ENCODE data around the gene PDE4B. TPM values are rescaled to one million over a fixed set of nuclear protein-coding genes. Genes with fewer than 3 reads are reported as not detected.
"Not testable (repeated sequence)": the region's sequence is repeated elsewhere in the genome, so short reads cannot be mapped to it uniquely, and the experiment has no call there.

Gene PDE4B
- total RNA-seq, 4 donors from 2014 or later: 5.5 to 13.6 (median 9.3) TPM

GRCh38 chr1:65998763-65999583, 206.3 kb downstream of the PDE4B start:
- DNase-seq (ENCODE audit: low spot score in 2 of 2): no peak
- TF ChIP-seq POLR2A (IDR thresholded peaks at IDR 0.05): no peak
- TF ChIP-seq CTCF (IDR thresholded peaks at IDR 0.05): no peak
- intact Hi-C loops (cut with DNase I; ENCODE audit: low total_unique reads): no loop called here
- H3K4me3 ChIP-seq (ENCODE audit: low read depth, poor library complexity, severe bottlenecking): no peak overlapping the region
- 87 to 90% methylated on average over 6 of the region's 6 CpGs for WGBS, 2 donors

DNA sequence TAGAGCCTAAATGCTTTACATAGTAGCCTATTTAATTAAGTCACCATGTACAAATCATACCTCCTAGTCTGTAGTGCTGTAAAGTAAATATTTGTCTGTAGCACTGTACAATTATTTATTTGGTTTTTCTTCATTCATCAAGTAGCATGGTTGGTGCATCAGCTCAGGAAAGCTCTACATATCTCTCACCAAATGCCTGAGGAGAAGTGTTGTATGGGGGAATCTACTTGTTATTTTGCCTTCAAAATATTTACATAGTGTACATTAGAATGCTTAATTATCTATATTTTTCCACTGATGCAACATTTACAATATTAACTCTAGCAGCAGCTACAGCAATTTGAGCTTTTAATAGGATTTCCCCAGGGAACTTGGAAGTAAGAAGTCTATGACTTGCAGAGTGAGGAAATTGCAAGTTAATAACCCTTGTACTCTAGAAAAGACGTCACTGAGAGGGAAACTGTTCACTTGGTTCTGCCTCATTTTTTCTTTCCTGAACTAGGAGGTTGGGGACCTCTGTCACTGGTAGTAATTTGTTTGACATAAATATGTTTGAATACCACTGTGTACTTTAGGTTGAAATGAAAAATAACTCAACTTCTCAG, 207.4 kb downstream of the PDE4B start:
- DNase-seq (ENCODE audit: low spot score in 2 of 2): no peak
- WGBS, 2 donors: 28% methylated on average over 1 of the region's 1 CpG
- intact Hi-C loops (cut with DNase I; ENCODE audit: low total_unique reads): no loop called here
- H3K4me3 ChIP-seq (ENCODE audit: low read depth, poor library complexity, severe bottlenecking): no peak overlapping the region
- TF ChIP-seq CTCF (IDR thresholded peaks at IDR 0.05) (no peak), POLR2A (IDR thresholded peaks at IDR 0.05) (no peak)

- H3K4me3 ChIP-seq (ENCODE audit: low read depth, poor library complexity, severe bottlenecking): no peak overlapping the region
- intact Hi-C loops (cut with DNase I; ENCODE audit: low total_unique reads): no loop called here
- no peak for TF ChIP-seq CTCF (IDR thresholded peaks at IDR 0.05)
- TF ChIP-seq POLR2A (IDR thresholded peaks at IDR 0.05): no peak
- no peak for DNase-seq (ENCODE audit: low spot score in 2 of 2)
- WGBS, 2 donors: 3 to 20% methylated on average over 1 of the region's 1 CpG
Measured at GRCh38 chr1:66003690-66004089, 211.0 kb downstream of the PDE4B start.

DNA sequence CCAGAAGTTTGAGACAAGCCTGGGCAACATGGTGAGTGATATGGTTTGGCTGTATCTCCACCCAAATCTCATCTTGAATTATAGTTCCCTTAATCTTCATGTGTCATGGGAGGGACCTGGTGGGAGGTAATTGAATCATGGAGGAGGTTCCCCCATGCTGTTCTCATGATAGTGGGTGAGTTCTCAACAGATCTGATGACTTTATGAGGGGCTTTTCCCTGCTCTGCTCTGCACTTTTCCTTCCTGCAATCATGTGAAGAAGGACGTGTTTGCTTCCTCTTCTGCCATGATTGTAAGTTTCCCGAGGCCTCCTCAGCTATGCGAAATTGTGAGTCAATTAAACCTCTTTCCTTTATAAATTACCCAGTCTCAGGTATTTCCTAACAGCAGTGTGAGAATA, 213.8 kb downstream of the PDE4B start:
- WGBS, 2 donors: 82 to 85% methylated on average over 3 of the region's 3 CpGs
- DNase-seq (ENCODE audit: low spot score in 2 of 2); H3K4me3 ChIP-seq (ENCODE audit: low read depth, poor library complexity, severe bottlenecking); intact Hi-C loops (cut with DNase I; ENCODE audit: low total_unique reads): not testable (repeated sequence)

GRCh38 chr1:66012106-66012784, 219.6 kb downstream of the PDE4B start:
- intact Hi-C loops (cut with DNase I; ENCODE audit: low total_unique reads): no loop called here
- no peak overlapping the region for H3K4me3 ChIP-seq (ENCODE audit: low read depth, poor library complexity, severe bottlenecking)
- 26 to 35% methylated on average over 3 of the region's 3 CpGs for WGBS, 2 donors
- TF ChIP-seq CTCF (IDR thresholded peaks at IDR 0.05) (no peak), POLR2A (IDR thresholded peaks at IDR 0.05) (no peak)
- no peak for DNase-seq (ENCODE audit: low spot score in 2 of 2)

DNA sequence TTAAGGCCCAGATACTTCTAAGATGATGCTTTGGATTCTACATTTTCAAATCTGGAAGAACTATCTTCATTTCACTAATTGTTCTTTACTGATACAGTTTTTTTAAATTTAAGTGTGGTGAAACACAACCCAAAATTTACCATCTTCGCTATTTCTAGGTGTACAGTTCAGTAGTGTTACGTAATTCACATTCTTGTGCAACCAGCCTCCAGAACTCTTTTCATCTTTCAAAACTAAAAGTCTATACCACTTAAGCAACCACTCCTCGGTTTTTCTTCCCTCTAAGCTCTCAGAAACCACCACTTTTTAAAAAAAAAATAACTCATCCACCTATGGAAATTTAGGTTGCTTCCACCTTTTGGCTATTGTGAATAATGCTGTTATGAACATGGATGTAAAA, 220.7 kb downstream of the PDE4B start:
- no peak overlapping the region for H3K4me3 ChIP-seq (ENCODE audit: low read depth, poor library complexity, severe bottlenecking)
- 71 to 76% methylated on average over 3 of the region's 3 CpGs for WGBS, 2 donors
- TF ChIP-seq POLR2A (IDR thresholded peaks at IDR 0.05) (no peak), CTCF (IDR thresholded peaks at IDR 0.05) (no peak)
- no peak for DNase-seq (ENCODE audit: low spot score in 2 of 2)
- intact Hi-C loops (cut with DNase I; ENCODE audit: low total_unique reads): no loop called here

Measured in lower leg skin (tissue), 4 donors.